H1 (cell line): ENCODE results near the gene OPCML. TPM values are rescaled to one million over a fixed set of nuclear protein-coding genes. Genes with fewer than 3 reads are reported as not detected.

ENCODE experiments used
- CBX8 ChIP-seq: fragments of 300-800, 300-1000 bp; sonication (generic); IDR thresholded peaks from 2 replicates; pipeline ENCODE4 v1.7.1; 2016; ENCODE audit warnings: low read depth, low read length, borderline replicate concordance
- polyA plus RNA-seq, 7 experiments: library from polyadenylated mRNA; depleted of rRNA in 3 of 7; stranded (reverse) in 5 of 7; unstranded in 2 of 7; fragments of >200 nt in 5 of 7; fragments of 200-250 nt in 2 of 7; gene quantifications; 1 replicate in 5 of 7; 2 replicates in 1 of 7; 4 replicates in 1 of 7; pipeline versions ENCODE4 v1.2.1 to v1.2.3, GENCODE V29; 2011 to 2013; ENCODE audit warnings: missing spikeins in 2 of 7, mixed read lengths in 2 of 7
- total RNA-seq: library from RNA; stranded (reverse); fragmentation: NEBNext Ultra II Directional; extraction: Animal tissue kit (Norgen Biotek cat#: 25700); gene quantifications from 2 replicates; pipeline ENCODE4 v1.2.1, GENCODE V29; 2021

Gene OPCML
- total and polyA plus RNA-seq, 2 of the 8 experiments (the other 6 are each of a cell fraction or from before 2014, with no cell fraction given) = 2.3 to 3.1 TPM

DNA sequence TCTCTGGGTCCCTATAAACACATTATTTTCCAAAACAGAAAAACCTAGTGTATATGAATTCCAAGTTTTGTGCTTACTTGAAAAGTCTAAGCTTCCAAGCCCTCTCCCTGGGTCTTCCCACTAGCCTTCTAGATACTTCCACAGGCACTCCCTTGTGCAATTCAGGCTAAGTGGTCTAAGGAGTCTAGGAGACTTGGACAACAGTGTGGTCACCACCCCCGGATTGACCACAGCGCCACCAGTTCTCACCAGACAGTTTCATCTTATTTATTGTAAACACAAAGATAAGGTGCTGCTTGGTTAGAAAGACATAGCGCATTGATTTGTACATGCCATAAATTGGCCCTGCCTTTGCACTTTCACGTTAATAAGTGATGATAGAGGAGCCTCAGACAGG is 623.9 kb downstream of the OPCML start (continued):
- TF ChIP-seq CBX8 = no peak
- TF ChIP-seq, all 59 proteins: peak for 0
